H1 (cell line): ENCODE data around the gene SLC41A1. TPM values are rescaled to one million over a fixed set of nuclear protein-coding genes. Genes with fewer than 3 reads are reported as not detected.

Source experiments
- CTCF ChIA-PET: fragments of 300-600 bp; sonication (Branson Sonifier 250); formaldehyde crosslinking; loops from one replicate; lab custom pipeline; 2021; ENCODE audit not compliant: partially characterized antibody; lab: Charles Lee
- POLR2A ChIA-PET: fragments of 300-600 bp; sonication (Branson Sonifier 250); formaldehyde crosslinking; loops from one replicate; lab custom pipeline; 2021; ENCODE audit warnings: inconsistent platforms; ENCODE audit not compliant: partially characterized antibody; lab: Charles Lee
- DNase-seq, 2 experiments: peaks; one replicate each; pipeline versions ENCODE4 v3.0.0 to v3.0.0-alpha.2; 2010 to 2022; ENCODE audit warnings: low spot score in 2 of 2, low read depth in 1 of 2, mixed read lengths in 1 of 2
- FAIRE-seq: peaks from 2 replicates; lab custom pipeline; 2011; peaks lifted over from hg19 to GRCh38; lab: Jason Lieb, UNC
- H2AFZ ChIP-seq: 2 replicates; pipeline ENCODE4 v1.8.1; 2012; ENCODE audit warnings: low read length, inconsistent platforms
- H2AK5ac ChIP-seq: 2 replicates; pipeline ENCODE4 v1.6.1; 2013; ENCODE audit warnings: low read depth, low read length
- H2BK120ac ChIP-seq: replicated peaks from 2 replicates; pipeline ENCODE3; 2013; ENCODE audit warnings: low read depth, low read length, inconsistent platforms
- H2BK12ac ChIP-seq: 2 replicates; pipeline ENCODE4 v1.6.1; 2013; ENCODE audit warnings: low read depth, low read length
- H2BK15ac ChIP-seq: 2 replicates; pipeline ENCODE4 v1.6.1; 2013; ENCODE audit warnings: low read length
- H2BK20ac ChIP-seq: 2 replicates; pipeline ENCODE4 v1.6.1; 2013; ENCODE audit warnings: low read length
- H2BK5ac ChIP-seq: 2 replicates; pipeline ENCODE4 v1.6.1; 2013; ENCODE audit warnings: low read depth, low read length
- H3K14ac ChIP-seq: 2 replicates; pipeline ENCODE4 v1.6.1; 2013; ENCODE audit warnings: inconsistent platforms; ENCODE audit not compliant: insufficient read length
- H3K18ac ChIP-seq: 2 replicates; pipeline ENCODE4 v1.6.1; 2013; ENCODE audit warnings: low read length; ENCODE audit errors: extremely low read depth
- H3K23ac ChIP-seq: 2 replicates; pipeline ENCODE4 v1.6.1; 2013; ENCODE audit warnings: inconsistent platforms; ENCODE audit not compliant: insufficient read length
- H3K23me2 ChIP-seq: 2 replicates; pipeline ENCODE4 v1.6.1; 2013; ENCODE audit warnings: low read depth, low read length
- H3K27ac ChIP-seq: 2 replicates; pipeline ENCODE4 v1.6.1; 2011; ENCODE audit warnings: low read depth, low read length, inconsistent platforms
- H3K27me3 ChIP-seq, 4 experiments: replicated peaks in 1 of 4; 1 replicate in 1 of 4; 2 replicates in 3 of 4; pipeline versions ENCODE4 v1.6.1 to v1.8.1; 2011 to 2013; ENCODE audit warnings: low read length in 3 of 4, mild to moderate bottlenecking in 3 of 4, inconsistent platforms in 2 of 4, mixed read lengths in 2 of 4, moderate library complexity in 1 of 4; ENCODE audit not compliant: control insufficient read depth in 3 of 4, insufficient read depth in 3 of 4; ENCODE audit errors: extremely low read depth in 1 of 4
- H3K36me3 ChIP-seq, 4 experiments: 2 replicates each; pipeline versions ENCODE4 v1.6.1 to v1.8.1; 2011 to 2013; ENCODE audit warnings: mild to moderate bottlenecking in 4 of 4, low read length in 3 of 4, moderate library complexity in 2 of 4, control low read depth in 1 of 4, inconsistent platforms in 1 of 4; ENCODE audit not compliant: insufficient read depth in 4 of 4, control insufficient read depth in 2 of 4
- H3K4ac ChIP-seq: replicated peaks from 2 replicates; pipeline ENCODE3; 2013; ENCODE audit warnings: low read length, low read depth, mixed read lengths, inconsistent platforms; ENCODE audit not compliant: insufficient read length
- H3K4me1 ChIP-seq, 4 experiments: replicated peaks in 1 of 4; 1 replicate in 1 of 4; 2 replicates in 3 of 4; pipeline versions ENCODE4 v1.6.1 to v1.8.1; 2011 to 2013; ENCODE audit warnings: low read length in 3 of 4, inconsistent platforms in 2 of 4, mixed read lengths in 1 of 4; ENCODE audit not compliant: insufficient read depth in 4 of 4, control insufficient read depth in 3 of 4
- H3K4me2 ChIP-seq, 2 experiments: 2 replicates each; pipeline versions ENCODE4 v1.6.1 to v1.8.1; 2011 to 2013; ENCODE audit warnings: low read depth in 2 of 2, low read length in 2 of 2, control low read depth in 1 of 2, inconsistent platforms in 1 of 2, mild to moderate bottlenecking in 1 of 2; ENCODE audit not compliant: insufficient read depth in 1 of 2
- H3K4me3 ChIP-seq, 4 experiments: fragments of 200-600, 300-600 bp in 1 of 4; sonication (generic), shearing (Covaris generic), sonication (Bioruptor Twin) in 1 of 4; 2 replicates each; pipeline versions ENCODE4 v1.5.1 to v1.8.1; 2011 to 2016; ENCODE audit warnings: low read length in 4 of 4, low read depth in 3 of 4, control low read depth in 2 of 4, inconsistent platforms in 2 of 4, mild to moderate bottlenecking in 2 of 4, mixed read lengths in 1 of 4, moderate library complexity in 1 of 4; ENCODE audit not compliant: insufficient read depth in 2 of 4; ENCODE audit errors: extremely low read depth in 1 of 4
- H3K56ac ChIP-seq: replicated peaks from 2 replicates; pipeline ENCODE3; 2013; ENCODE audit warnings: low read depth, mild to moderate bottlenecking, mixed read lengths, low read length, inconsistent platforms; ENCODE audit not compliant: insufficient read length
- H3K79me1 ChIP-seq: 2 replicates; pipeline ENCODE4 v1.6.1; 2013; ENCODE audit warnings: low read depth, low read length, control low read depth
- H3K79me2 ChIP-seq, 2 experiments: 2 replicates each; pipeline versions ENCODE4 v1.6.1 to v1.8.1; 2012 to 2013; ENCODE audit warnings: low read length in 2 of 2, mild to moderate bottlenecking in 2 of 2, inconsistent platforms in 1 of 2; ENCODE audit not compliant: insufficient read depth in 2 of 2, control insufficient read depth in 1 of 2
- H3K9ac ChIP-seq, 4 experiments: replicated peaks in 1 of 4; 1 replicate in 1 of 4; 2 replicates in 3 of 4; pipeline versions ENCODE4 v1.6.1 to v1.8.1; 2011 to 2013; ENCODE audit warnings: low read depth in 3 of 4, low read length in 3 of 4, control low read depth in 2 of 4, mild to moderate bottlenecking in 2 of 4, moderate library complexity in 2 of 4, inconsistent platforms in 1 of 4; ENCODE audit errors: extremely low read depth in 1 of 4
- H3K9me3 ChIP-seq, 2 experiments: 2 replicates each; pipeline versions ENCODE4 v1.6.1 to v1.8.1; 2012 to 2013; ENCODE audit warnings: mild to moderate bottlenecking in 2 of 2, moderate library complexity in 2 of 2, control low read depth in 1 of 2, inconsistent platforms in 1 of 2, low read depth in 1 of 2, low read length in 1 of 2, mixed read lengths in 1 of 2; ENCODE audit not compliant: insufficient read depth in 2 of 2
- H4K20me1 ChIP-seq, 2 experiments: replicated peaks in 1 of 2; 2 replicates each; pipeline versions ENCODE3 to v1.8.1; 2011 to 2013; ENCODE audit warnings: inconsistent platforms in 2 of 2, low read length in 2 of 2, mild to moderate bottlenecking in 1 of 2; ENCODE audit not compliant: insufficient read depth in 2 of 2, control insufficient read depth in 1 of 2
- H4K5ac ChIP-seq: 2 replicates; pipeline ENCODE4 v1.6.1; 2013; ENCODE audit warnings: low read length, low read depth, mixed read lengths, inconsistent platforms; ENCODE audit not compliant: insufficient read length
- H4K8ac ChIP-seq: 2 replicates; pipeline ENCODE4 v1.8.0; 2013; ENCODE audit warnings: mild to moderate bottlenecking, moderate library complexity, low read length, inconsistent platforms; ENCODE audit not compliant: insufficient read depth; ENCODE audit errors: extremely low read depth
- H4K91ac ChIP-seq: replicated peaks from 2 replicates; pipeline ENCODE3; 2013; ENCODE audit warnings: low read length, mixed read lengths, inconsistent platforms; ENCODE audit not compliant: insufficient read length
- BCL11A ChIP-seq, 2 experiments: IDR thresholded peaks; one replicate each; pipeline ENCODE4 v1.6.1; 2011; ENCODE audit warnings: low read depth in 2 of 2, low read length in 2 of 2, mild to moderate bottlenecking in 2 of 2
- SIRT6 ChIP-seq: IDR thresholded peaks from one replicate; pipeline ENCODE4 v1.7.1; 2012; ENCODE audit warnings: low read length, inconsistent platforms
- SUZ12 ChIP-seq: fragments of 200-600 bp; sonication (generic); IDR thresholded peaks from 2 replicates; pipeline ENCODE4 v1.6.1; 2012; ENCODE audit warnings: mild to moderate bottlenecking, inconsistent platforms, low read length, moderate library complexity, mixed read lengths
- TCF12 ChIP-seq: IDR thresholded peaks from 2 replicates; pipeline ENCODE4 v1.6.1; 2011; ENCODE audit warnings: low read depth, mild to moderate bottlenecking, low read length
- YY1 ChIP-seq: IDR thresholded peaks from 2 replicates; pipeline ENCODE4 v1.6.1; 2011; ENCODE audit warnings: low read depth, mild to moderate bottlenecking, low read length
- WGBS, 2 experiments: shearing (Covaris generic) in 1 of 2; methylation state at CpG; one replicate each; pipeline versions ENCODE4 v1.1.6 to v1.1.7; 2013 to 2015; ENCODE audit warnings: low lambda C conversion rate in 2 of 2, mixed read lengths in 2 of 2, inconsistent platforms in 1 of 2, low coverage in 1 of 2, missing lambda C conversion rate in 1 of 2; ENCODE audit not compliant: insufficient replicate concordance in 2 of 2, insufficient coverage in 1 of 2, insufficient read length in 1 of 2; ENCODE audit errors: extremely low coverage in 1 of 2, missing lambda C conversion rate in 1 of 2; 5-methylcytosine and 5-hydroxymethylcytosine counted together
- polyA plus RNA-seq, 7 experiments: library from polyadenylated mRNA; depleted of rRNA in 3 of 7; stranded (reverse) in 5 of 7; unstranded in 2 of 7; fragments of >200 nt in 5 of 7; fragments of 200-250 nt in 2 of 7; gene quantifications; 1 replicate in 5 of 7; 2 replicates in 1 of 7; 4 replicates in 1 of 7; pipeline versions ENCODE4 v1.2.1 to v1.2.3, GENCODE V29; 2011 to 2013; ENCODE audit warnings: missing spikeins in 2 of 7, mixed read lengths in 2 of 7
- total RNA-seq: library from RNA; stranded (reverse); fragmentation: NEBNext Ultra II Directional; extraction: Animal tissue kit (Norgen Biotek cat#: 25700); gene quantifications from 2 replicates; pipeline ENCODE4 v1.2.1, GENCODE V29; 2021

The SLC41A1 gene
- total and polyA plus RNA-seq, 2 of the 8 experiments (the other 6 are each of a cell fraction or from before 2014, with no cell fraction given) = 41.2 to 42.3 TPM

DNA sequence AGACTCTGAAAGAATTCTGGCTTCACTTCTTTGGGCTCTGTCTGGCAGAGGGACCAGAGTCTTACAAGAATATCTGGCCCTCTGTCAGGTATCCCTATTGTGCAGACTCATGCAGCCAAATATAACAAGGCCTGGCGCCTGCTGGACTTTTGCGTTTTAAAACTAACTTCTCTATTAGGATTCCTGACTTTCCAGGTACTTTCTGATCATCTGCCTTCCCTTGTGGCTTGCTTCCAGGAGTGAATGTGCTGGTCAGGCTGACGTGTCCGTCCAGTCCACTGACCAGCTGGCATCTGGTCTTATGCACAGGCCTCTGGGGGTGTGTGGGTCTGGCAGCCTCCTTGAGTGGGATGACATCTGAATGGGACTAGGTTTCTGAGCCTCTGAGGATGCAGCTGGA, 29.1 kb downstream of the SLC41A1 start:
- no peak overlapping the region for H3K23ac ChIP-seq
- no peaks in the 10 kb centered on the region for H3K9me3 ChIP-seq
- no peak overlapping the region for H2AK5ac ChIP-seq
- H3K79me1 ChIP-seq = no peaks in the 10 kb centered on the region
- no peaks in the 10 kb centered on the region for H3K23me2 ChIP-seq
- H3K36me3 ChIP-seq = no peaks in the 10 kb centered on the region
- TF ChIP-seq BCL11A (IDR thresholded peaks at IDR 0.05; ENCODE audit: low read depth in 2 of 2, low read length in 2 of 2) (no peak), SIRT6 (no peak), SUZ12 (no peak), TCF12 (no peak), YY1 (no peak)
- no peak overlapping the region for H3K4me2 ChIP-seq
- no peak overlapping the region for H3K4me3 ChIP-seq
- no peaks in the 10 kb centered on the region for H4K20me1 ChIP-seq
- no peak overlapping the region for H2BK120ac ChIP-seq
- no peak overlapping the region for H2AFZ ChIP-seq
- H3K27ac ChIP-seq = no peak overlapping the region
- H2BK15ac ChIP-seq = no peak overlapping the region
- no peak overlapping the region for H3K9ac ChIP-seq
- H3K18ac ChIP-seq = no peak overlapping the region
- no peaks in the 10 kb centered on the region for H3K79me2 ChIP-seq
- H4K5ac ChIP-seq = no peak overlapping the region
- H4K8ac ChIP-seq = no peak overlapping the region
- no peak overlapping the region for H3K14ac ChIP-seq
- H3K56ac ChIP-seq = no peak overlapping the region
- no peak for FAIRE-seq
- H3K4ac ChIP-seq = no peak overlapping the region
- no peak overlapping the region for H2BK12ac ChIP-seq
- POLR2A ChIA-PET = no interaction called here
- H2BK20ac ChIP-seq = no peak overlapping the region
- H3K27me3 ChIP-seq = no peaks in the 10 kb centered on the region
- H4K91ac ChIP-seq = no peak overlapping the region
- no peak overlapping the region for H2BK5ac ChIP-seq
- CTCF ChIA-PET = interaction anchor here (1.1 to 1.7 kb wide), 2 partner anchors 8 to 9 kb away, joined by 3 to 4 read pairs; partner anchors contain the start of gene RAB29
- DNase-seq = no peak
- no peaks in the 10 kb centered on the region for H3K4me1 ChIP-seq
- WGBS, 2 experiments = 88% methylated on average over 4 of the region's 4 CpGs; no CpG with 5 or more reads in 1 of the 2 experiments
